Measurements from ENCODE around the gene FAM131C. TPM values are rescaled to one million over a fixed set of nuclear protein-coding genes. Genes with fewer than 3 reads are reported as not detected.

The FAM131C gene
- total and polyA plus RNA-seq, 8 donors = 0.35 to 0.37 TPM; not detected in 6

- intact Hi-C loops (cut with DNase I; ENCODE audit: low total_unique reads) = no loop called here
- 85 to 93% (median 91%) methylated on average over 9 of the region's 9 CpGs for WGBS, 5 donors
- Histone ChIP-seq H3K27ac (no peak overlapping the region), H3K27me3 (peaks cover 0 to 9% (median 0%) of the 10 kb centered on the region in 3 donors), H3K9me3 (no peaks in the 10 kb centered on the region), H3K36me3 (no peaks in the 10 kb centered on the region), H3K4me1 (no peaks in the 10 kb centered on the region), H3K4me3 (no peak overlapping the region)
- no peak for TF ChIP-seq EP300 (IDR thresholded peaks at IDR 0.05)
- DNase-seq = no peak
Observed at GRCh38 chr1:16092923-16093511, 19.6 kb upstream of the FAM131C start.

DNA sequence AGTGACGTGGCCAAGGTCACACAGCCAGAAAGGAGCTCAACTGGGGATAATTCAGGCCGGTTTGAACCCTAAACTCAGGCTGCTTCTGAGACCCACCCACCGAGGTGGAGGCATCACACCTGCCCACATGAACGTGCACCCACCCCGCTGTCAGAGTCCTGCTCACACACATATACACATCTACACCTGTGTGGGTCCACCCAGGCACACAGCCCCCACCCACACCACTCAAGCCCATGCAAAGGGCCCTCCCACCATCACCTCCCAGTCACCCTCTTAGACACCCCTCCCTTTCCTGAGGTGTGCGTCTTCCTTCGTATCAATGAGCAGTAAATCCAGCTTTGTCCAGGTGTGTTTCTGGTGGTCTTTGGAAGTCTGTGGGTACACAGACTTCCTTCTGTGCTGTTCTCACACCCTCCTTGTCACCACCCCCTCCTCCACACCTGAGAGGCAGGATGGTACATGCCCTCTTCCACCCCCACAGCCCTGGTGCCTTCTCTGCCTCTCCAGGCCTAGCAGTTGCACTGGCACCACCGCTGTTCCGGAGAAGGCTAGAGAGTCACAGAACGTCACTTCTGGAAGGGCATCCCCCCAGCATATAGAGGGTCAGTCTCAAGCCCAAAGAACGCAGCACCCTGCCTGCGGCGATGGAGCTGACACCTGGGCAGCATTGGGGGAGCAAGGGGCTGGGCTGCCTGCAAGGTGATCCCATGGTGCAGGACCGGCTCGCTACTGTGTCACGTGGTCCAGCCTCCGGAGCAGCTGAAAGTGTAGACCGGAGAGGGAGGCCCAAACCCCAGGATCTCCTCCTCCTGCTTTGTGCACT, 18.9 kb upstream of the FAM131C start:
- no peaks in the 10 kb centered on the region for H3K4me1 ChIP-seq
- intact Hi-C loops (cut with DNase I; ENCODE audit: low total_unique reads) = no loop called here
- peaks cover 0 to 9% (median 0%) of the 10 kb centered on the region in 3 donors for H3K27me3 ChIP-seq
- no peak for TF ChIP-seq POLR2AphosphoS5 (IDR thresholded peaks at IDR 0.05)
- TF ChIP-seq CTCF (IDR thresholded peaks at IDR 0.05) = no peak
- no peak for TF ChIP-seq EP300 (IDR thresholded peaks at IDR 0.05)
- no peak for TF ChIP-seq POLR2A (IDR thresholded peaks at IDR 0.05)
- WGBS, 5 donors = 80 to 89% (median 85%) methylated on average over 13 to 18 of the region's 18 CpGs
- no peak overlapping the region for H3K27ac ChIP-seq
- H3K9me3 ChIP-seq = no peaks in the 10 kb centered on the region
- DNase-seq = no peak
- H3K36me3 ChIP-seq = no peaks in the 10 kb centered on the region
- H3K4me3 ChIP-seq = no peak overlapping the region

DNA sequence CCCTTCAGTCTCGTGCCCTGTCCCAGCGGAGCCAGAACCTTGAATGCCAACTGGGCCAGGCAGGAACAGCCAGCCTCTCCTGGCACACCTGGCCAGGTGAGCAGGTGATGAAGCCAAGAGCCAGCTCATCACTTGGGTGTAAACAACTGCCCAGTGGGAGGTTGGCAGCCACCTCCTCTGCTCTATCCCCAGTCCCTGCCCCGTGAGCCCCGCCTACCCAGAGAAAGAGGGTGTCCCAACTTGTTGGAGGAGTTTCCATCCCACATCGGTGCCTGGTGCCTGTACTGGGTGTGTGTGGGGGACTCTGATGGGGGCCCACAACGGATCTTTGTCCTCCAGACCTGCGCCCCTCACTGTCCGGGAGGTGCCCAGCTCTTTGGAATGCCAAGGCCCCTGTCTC, 17.8 kb upstream of the FAM131C start:
- peak in 1 of 2 donors; percentile 38 for DNase-seq
- H3K4me1 ChIP-seq = no peaks in the 10 kb centered on the region
- no peak overlapping the region for H3K4me3 ChIP-seq
- peaks cover 0 to 9% (median 0%) of the 10 kb centered on the region in 3 donors for H3K27me3 ChIP-seq
- 63 to 75% (median 65%) methylated on average over 8 of the region's 8 CpGs for WGBS, 5 donors
- H3K36me3 ChIP-seq = no peaks in the 10 kb centered on the region
- no peak for TF ChIP-seq EP300 (IDR thresholded peaks at IDR 0.05)
- H3K27ac ChIP-seq = no peak overlapping the region
- intact Hi-C loops (cut with DNase I; ENCODE audit: low total_unique reads) = no loop called here
- no peaks in the 10 kb centered on the region for H3K9me3 ChIP-seq

- WGBS, 5 donors = 76 to 90% (median 83%) methylated on average over 5 of the region's 5 CpGs
- H3K27ac ChIP-seq = no peak overlapping the region
- TF ChIP-seq CTCF (IDR thresholded peaks at IDR 0.05) (no peak), POLR2A (IDR thresholded peaks at IDR 0.05) (no peak), EP300 (IDR thresholded peaks at IDR 0.05) (no peak), POLR2AphosphoS5 (IDR thresholded peaks at IDR 0.05) (no peak)
- DNase-seq = no peak
- no peaks in the 10 kb centered on the region for H3K9me3 ChIP-seq
- intact Hi-C loops (cut with DNase I; ENCODE audit: low total_unique reads) = no loop called here
- no peaks in the 10 kb centered on the region for H3K27me3 ChIP-seq
- H3K4me1 ChIP-seq = no peaks in the 10 kb centered on the region
- no peak overlapping the region for H3K4me3 ChIP-seq
- H3K36me3 ChIP-seq = no peaks in the 10 kb centered on the region
Observed at GRCh38 chr1:16090076-16090826, 16.8 kb upstream of the FAM131C start.

- Histone ChIP-seq H3K4me1 (no peaks in the 10 kb centered on the region), H3K4me3 (no peak overlapping the region), H3K9me3 (no peaks in the 10 kb centered on the region), H3K27ac (no peak overlapping the region), H3K27me3 (no peaks in the 10 kb centered on the region), H3K36me3 (no peaks in the 10 kb centered on the region)
- DNase-seq = no peak
- TF ChIP-seq EP300 (IDR thresholded peaks at IDR 0.05) (no peak), POLR2A (IDR thresholded peaks at IDR 0.05) (no peak), CTCF (IDR thresholded peaks at IDR 0.05) (no peak), POLR2AphosphoS5 (IDR thresholded peaks at IDR 0.05) (no peak)
- 78 to 89% (median 83%) methylated on average over 9 of the region's 9 CpGs; no CpG with 5 or more reads in 1 of the 5 donors for whole genome bisulfite sequencing, 5 donors
- intact Hi-C loops (cut with DNase I; ENCODE audit: low total_unique reads) = no loop called here
Observed at GRCh38 chr1:16088996-16089395, 15.5 kb upstream of the FAM131C start.

Data from stomach (tissue), 9 donors.